ENCODE data around the gene EFHC1.

The EFHC1 gene

DNA sequence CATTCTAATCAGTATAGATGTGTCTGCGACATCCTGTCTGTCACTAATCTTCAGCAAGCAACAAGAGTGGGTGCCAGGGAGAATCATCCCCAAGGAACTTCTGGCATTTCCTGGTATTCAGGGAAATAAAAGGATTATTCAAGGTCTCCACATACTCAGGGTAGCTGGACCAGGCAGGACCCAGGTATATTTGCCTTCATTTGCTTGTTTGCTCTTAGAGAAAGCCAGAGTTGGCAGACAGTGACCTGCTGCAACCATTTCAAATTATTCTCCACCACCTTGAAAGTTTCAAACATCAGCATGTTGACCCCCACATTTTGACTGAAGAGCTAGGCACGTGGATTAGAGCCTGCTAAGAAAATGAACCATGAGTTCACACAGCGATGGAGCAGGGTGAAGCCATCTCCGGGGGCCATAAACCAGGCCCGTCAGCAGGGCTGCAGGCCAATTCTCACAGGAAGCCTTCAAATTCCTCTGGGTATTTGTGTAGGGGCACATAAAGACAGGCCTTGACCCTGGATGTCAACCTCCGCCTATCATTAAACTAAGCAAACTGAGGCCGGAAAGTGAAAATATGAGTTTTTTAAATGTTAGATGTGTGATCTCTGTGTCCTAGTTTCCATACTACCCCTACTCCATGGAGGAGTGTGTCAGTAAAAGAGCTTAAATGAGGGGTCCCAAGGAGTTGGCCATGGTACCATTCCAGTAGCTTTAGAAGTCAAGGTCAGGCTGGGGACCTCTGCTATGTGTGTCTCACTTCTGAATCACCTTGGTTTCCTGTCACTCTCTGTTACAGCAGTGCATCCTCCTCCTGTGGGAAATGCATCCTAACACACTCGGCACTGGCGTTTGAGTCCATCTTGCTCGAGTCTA lies 123.8 kb downstream of the EFHC1 start:
- DNase-seq: no peak

DNA sequence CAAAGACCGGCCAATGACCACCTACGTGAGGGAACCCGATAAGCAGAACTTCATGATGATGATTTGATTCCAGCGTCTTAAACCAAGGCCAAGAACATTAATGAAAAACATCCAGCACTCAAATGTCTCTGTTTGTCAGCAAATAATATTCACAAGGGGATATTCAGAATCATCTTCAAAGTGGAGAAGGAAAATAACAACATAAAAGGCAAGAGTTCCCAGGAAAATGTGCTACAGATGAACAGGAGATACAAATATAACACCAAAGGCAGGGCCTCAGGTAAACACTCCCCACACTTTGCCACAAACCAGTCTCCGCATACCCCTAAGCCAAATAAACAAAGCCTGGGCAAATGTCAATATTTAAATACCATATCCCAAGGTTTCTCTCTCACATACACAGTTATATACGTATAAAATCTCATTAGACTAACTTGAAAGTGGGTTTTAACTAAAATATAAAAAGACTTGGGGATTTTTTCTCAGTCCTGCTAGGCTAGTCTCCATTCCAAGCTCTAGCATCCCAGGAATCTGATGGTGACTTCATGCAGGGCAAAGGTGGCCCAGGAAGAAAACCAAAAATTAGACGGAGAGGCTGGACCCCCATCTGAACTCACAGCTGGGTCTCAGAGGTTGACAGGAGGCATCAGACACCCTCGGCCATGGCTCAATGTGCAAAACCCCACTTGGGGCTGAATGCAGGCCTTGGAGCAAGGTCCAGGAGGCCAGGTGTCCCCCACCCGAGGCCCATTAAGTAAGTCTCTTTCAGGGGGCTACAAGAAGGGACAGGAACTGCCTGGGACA lies 124.7 kb downstream of the EFHC1 start:
- no peak for DNase-seq

DNA sequence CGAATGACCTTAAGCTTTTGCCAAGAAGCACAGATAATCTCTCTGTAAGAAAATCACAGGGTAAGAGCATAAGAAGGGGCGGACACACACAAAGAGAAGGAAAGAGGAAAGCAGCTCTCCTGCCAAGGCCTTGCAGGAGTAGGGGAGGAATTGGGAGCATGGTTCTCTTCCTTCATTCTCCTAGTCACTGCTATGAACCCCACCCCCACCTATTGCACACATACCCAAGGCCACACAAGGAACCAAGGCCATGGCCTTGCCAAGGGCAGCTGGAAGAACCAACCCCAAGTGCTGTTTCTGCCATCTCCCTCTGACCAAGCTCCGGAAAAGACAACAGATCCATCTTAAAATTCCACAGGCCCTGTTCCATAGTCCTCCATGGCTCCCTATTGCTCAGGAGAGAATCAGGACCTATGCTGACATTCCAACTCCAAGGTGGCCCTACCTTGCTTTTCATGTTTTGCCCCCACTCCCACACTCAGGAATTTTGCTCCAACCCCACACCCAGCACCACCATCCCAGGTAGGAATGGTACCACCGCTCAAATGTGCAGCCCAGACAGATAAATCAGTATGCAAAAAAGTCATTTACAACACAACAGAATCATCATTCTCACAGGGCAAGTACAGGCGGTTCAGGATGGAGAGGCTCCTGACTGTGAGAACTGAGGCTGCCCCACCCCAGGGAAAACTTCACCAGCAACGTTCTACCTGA lies 125.4 kb downstream of the EFHC1 start:
- DNase-seq: no peak

DNA sequence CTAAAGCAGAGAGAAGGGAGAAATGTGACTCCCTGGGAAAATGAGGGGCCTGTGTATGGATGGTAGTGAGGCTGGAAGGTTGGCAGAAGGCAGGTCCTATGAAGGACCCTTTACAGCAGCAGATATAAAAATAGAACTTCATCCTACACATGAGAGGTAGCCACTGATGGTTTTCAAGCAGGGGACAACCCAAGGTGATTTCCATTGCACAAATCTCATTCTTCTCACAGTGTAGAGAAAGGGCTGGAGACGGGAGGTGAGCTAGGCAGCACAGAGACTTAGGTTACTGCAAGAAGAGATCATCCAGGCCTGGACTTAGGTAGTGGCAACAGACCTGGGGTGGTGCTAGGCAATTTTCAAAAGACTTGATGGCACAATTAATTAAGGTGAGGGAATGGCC lies 126.0 kb downstream of the EFHC1 start:
- DNase-seq: no peak

DNA sequence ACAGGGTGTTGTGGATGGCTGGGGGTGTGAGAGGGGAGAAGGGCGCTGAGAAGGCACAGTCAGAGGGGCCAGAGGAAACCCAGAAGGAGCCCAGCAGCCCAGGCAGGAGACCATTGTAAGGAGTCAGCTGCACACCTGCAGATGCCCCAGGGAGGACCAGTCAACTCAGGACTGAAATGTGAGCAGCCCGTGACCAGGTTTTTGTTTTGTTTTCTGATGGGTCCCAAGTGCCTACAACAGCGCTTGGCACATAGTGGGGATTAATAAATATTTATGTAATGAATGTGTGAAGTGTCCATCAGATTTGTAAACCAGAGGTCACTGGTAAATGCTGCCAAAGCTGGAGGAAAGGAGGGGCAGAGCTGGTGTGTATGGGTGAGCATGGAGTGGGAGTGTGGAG lies 126.5 kb downstream of the EFHC1 start:
- no peak for DNase-seq

DNA sequence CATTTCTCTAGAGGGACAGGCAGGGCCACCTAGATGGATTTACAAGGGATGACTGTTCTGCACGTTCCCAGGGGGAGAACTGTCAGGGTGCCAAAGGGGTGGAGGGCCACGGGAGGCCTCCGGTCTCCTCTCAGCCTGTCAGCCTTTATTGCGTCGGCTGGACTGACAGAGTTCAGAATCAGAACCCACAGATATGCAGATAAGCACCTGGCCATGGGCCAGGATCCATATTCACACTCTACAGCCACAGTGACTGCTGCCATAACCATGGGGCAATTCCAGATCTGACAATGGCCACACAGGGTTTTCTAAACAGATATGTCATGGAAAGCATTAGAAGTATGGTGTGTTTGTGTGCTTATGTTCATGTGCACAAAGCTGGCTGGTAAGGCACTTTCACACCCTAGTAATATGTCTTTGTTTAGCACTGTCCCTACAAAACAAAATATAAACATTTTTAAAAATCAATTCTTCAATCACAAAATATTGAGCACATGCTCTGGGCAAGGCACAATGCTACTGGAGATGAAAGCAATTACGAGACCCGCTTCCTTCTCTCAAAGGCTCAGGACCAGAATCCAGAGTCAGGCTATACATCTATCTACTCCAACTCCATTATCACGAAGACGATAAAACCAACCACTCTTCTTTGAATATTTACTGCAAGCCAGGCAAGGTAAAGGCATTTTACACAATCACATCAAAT lies 127.7 kb downstream of the EFHC1 start:
- no peak for DNase-seq

DNA sequence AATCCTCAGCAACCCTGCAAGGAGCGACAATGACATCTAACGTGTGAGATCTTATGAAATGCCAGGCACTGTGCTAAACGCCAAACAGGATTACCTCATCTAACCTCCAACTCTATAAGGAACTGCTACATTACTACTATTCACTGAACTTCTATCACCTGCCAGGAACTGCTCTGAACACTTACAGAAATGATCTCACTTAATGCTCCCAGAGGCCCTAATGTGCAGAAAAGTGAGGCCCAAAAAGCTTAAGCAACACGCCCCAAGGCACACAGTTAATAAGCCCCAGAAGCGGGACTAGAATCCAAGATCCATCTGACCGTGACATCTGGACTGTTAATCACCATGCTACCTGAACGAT lies 128.2 kb downstream of the EFHC1 start:
- DNase-seq: no peak

DNA sequence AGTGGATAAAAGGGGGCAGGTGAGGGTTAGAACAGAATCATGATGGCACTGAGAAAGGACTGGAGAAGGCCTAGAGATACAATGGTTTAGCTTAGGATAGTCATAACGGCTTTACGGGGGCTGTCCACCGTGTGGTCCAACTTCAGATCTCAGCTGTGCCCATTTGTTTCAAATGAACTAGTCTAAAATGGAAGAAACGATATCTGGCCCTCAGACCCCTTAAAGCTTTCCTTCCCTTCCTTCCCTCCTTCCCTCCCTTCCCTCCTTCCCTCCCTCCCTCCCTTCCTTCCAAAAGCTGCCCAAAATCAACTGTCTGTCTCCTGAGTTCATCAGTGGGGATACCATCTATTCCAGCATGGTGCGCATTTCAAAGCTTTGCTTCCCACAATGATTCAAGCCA lies 128.9 kb downstream of the EFHC1 start:
- DNase-seq: no peak

DNA sequence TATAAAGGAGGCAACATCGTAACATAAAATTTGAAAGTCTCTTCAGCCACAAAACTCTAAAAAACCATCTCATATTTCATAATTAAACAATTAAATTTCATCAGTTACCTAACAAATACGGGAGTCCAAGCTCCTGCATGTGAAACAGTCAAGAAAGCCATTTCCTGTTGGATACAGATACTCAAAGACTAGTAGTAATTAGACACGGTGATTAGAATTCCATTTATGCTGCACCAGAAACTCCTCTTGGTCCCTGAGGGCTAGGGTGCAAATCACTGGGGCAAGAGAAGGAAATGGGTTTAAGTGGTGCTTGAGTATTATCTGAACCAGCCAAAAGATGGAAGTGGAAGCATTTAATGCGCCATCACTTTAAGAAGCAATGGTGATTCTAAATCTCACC lies 129.3 kb downstream of the EFHC1 start:
- DNase-seq: no peak

DNA sequence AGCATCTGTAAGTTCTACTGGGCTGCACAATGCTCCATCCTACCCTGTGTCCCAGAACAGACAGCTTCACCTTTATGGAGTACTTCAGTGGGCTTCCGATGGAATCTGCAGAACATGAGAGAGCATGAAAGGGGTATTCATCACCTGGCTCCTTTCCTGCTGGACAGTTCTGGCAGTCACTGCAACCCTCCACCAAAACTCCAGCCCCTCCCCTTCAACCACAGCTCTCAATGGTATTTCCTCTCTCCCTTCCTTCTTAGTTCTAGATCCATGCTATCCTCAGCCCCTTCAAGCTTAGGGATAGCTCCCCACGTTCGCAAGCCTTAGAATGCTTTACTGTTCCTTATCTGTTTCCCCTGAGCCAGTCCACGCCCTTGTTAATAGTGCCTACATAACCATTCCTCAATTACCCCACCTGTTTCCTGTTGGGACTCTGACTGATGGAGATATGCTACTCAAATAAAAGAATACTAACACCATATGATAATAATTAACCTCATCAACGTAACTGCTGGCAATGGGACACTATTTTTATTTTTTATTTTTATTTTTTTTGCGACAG lies 130.0 kb downstream of the EFHC1 start:
- DNase-seq: no peak

DNA sequence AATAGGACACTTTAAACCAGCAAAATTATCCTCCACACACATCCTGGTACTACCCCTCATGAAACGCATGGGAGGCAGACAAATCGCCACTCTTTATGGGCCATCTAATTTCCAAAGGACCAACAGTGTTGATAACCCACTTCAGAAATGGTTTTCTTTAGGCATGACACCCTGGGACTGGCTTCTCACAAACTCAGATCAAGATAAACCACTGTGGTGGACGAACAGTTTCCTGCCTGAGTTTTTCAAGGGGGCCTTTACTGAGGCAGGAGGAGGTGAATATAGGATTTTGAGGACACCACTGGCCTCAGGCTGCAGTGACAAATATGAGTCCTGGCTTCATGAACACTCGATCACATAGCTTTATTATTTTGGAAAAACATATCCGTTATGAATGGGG lies 130.7 kb downstream of the EFHC1 start:
- no peak for DNase-seq

DNA sequence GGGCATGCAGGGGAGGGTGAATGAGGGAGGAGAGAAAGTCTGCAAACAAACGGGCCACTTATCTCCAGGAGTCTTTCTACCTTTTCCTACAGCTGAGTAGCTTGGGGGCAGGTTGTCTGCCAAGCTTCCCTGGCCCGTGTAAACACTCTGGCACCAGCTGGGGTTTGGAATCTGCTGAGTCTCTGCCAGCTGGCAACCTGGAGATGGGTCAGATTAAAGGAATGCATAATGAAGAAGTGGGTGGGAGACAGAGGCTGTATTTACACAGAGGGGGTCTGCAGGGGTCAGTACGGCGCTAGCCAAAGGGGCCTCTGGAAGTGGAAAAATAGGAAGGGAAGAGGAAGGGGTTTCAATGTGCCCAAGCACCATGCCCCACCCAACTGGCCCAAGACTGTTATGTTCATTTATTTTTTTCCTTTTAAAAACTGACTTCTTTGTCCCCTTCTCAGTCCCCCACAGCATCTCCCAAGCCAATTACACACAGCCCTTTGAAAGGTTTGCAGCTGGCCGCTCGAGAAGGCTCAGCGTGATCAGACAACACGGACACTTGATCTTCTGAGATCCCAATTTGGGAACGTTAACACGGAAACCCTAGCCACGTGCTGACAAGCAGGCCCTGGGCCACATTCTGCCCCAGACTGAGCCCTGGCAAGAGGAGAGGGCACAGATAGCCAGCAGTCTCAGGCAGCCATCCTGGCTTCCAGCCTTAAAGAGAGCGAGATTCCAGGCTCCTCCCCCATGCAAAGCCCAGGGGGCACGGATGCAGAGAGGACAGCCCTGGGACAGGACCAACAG lies 131.5 kb downstream of the EFHC1 start:
- DNase-seq: no peak

DNA sequence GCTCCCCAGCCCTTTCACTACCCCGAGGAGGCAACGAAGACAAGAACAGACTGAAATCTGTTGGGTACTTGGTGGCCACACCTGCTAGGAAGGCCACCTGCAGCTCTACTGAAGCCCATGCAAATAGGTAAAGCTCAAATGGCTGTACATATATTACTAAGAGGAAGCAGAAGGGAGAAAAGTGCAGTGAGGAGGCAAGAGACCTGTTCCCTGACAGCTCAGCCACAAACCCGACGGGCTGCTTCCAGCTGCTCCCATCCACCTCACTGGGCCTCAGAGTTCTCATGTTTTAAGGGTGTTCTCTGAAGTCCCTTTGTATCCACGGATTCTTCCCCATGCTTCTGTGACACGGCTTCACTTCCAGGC lies 132.1 kb downstream of the EFHC1 start:
- DNase-seq: no peak

DNA sequence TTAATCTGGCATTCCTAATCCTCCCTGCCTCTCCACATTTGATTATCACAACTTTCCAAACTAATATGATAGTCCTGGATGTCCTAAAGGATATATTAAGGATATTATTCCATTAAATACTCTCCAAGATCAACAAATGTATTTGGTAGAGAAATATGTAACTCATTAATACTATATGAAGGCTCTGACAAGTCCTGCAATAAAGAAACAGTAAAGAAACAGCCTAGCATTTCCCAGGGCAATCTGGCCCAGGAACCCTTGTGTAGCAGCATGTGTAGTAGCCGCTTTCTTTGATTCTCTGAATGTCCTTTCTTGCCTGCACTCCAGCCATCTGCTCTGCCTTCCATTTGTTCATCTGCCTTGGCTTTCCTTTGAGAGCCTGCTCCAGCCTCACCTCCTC lies 133.0 kb downstream of the EFHC1 start:
- DNase-seq: no peak

DNA sequence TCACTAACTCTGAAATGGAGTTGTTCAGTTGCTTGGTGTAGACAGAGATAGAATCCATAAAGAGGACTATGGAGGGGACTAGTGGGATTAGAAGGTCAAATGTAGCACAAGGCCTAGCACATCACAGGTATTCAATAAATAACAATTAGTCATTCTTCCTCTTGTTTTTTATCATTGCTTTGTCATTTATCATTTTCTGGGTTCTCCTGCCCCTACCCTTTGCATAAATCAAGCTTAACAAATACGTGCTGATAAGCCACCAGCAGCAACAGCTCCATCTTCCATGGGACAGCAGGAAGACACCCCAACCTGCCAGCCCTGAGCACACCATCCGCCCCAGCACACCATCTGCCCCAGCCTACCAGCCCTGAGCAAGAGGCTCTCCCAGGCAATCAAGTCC lies 133.6 kb downstream of the EFHC1 start:
- no peak for DNase-seq

DNA sequence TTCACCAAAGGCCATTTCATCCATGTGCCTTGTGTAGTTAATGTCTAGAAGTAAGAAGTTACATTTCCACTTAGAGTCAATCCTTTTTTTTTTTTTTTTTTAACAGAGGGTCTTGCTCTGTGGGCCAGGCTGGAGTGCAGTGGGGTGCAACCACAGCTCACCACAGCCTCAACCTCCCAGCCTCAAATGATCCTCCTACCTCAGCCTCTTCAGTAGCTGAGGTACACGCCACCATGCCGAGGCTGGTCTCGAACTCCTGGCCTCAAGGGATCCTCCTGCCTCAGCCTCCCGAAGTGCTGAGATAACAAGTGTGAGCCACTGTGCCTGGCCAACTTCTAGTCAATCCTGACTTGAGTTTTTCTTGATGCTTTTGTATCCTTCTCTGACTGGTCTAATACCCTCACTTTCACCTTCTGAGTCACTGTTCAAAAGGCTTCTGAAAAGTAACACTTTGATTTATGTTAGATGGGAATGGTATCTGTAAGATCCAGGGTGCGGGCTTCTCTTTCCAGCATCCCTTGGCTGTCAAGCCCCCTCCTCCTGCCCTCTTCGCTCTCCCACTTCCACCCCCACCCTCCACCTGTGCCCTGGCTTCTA lies 134.6 kb downstream of the EFHC1 start:
- DNase-seq: no peak

DNA sequence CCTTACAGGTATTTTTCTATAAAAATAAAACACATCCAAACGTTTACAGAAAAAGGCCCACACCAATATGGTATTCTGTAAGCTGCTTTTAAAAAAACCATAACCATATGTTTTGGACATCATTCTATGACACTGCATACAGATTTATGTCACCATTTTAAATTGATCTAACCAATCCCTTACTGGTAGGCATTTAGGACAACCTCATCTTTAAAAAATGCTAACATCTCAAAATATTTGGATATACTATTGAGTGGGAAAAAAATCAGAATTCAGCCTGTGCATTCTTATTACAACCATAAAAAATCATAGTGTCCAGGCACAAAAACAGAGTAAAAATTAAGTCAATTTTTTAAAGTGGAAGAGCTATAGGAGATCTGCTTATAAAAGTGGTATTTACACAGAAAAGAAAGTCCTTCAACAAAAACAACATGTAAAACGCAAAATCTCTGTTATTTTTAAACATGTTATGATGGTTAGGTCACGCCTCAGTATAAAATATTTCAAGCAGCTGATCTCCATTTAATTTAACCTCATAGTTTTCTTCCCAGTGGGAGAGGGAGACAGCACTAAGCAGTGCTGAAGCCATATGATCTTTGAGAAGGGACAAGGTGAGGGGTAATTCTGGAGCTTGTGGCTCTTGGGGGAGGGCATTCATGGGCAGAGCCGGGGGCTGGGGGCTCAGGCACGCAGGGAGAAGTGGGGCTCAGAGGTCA lies 135.5 kb downstream of the EFHC1 start:
- no peak for DNase-seq

DNA sequence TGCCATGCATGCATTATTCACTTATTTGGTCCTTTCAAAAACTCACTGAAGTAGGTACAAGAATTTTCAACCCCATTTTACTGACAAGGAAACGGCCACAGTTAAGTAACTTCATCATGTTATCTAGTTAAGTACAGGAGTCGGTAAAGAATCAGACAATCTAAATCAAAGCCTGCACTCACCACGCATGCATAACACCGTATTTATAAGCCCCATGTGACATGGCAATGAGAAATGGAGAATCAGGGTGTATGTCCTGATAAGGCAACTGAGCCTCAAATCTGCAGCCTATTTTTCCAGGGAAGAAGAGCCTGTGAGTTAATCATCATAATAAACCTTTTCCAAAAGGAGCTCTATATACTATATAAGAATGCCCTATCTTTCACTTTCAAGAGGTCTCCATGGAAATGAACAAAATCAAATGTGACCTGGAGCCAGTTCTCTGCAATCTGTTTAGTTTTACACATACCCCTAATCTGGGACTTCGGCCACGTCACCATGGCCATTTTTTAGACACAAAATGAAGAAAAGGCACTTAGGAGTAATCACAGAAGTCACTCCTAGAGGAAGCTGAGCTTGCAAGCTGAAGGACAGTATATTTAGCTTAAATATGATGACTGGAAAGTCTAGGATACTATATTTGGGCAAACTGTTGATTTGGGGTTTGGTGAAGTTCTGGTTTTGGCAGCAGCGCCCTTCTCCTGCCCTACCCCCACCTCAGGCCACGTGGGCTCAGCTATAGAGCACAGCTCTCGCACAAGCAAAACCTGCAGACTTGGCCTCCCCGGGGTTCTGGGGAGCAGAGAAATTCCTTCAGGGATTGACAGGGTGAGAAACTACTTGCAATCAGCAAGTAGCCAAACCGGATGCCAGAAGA lies 137.5 kb downstream of the EFHC1 start:
- no peak for DNase-seq

DNA sequence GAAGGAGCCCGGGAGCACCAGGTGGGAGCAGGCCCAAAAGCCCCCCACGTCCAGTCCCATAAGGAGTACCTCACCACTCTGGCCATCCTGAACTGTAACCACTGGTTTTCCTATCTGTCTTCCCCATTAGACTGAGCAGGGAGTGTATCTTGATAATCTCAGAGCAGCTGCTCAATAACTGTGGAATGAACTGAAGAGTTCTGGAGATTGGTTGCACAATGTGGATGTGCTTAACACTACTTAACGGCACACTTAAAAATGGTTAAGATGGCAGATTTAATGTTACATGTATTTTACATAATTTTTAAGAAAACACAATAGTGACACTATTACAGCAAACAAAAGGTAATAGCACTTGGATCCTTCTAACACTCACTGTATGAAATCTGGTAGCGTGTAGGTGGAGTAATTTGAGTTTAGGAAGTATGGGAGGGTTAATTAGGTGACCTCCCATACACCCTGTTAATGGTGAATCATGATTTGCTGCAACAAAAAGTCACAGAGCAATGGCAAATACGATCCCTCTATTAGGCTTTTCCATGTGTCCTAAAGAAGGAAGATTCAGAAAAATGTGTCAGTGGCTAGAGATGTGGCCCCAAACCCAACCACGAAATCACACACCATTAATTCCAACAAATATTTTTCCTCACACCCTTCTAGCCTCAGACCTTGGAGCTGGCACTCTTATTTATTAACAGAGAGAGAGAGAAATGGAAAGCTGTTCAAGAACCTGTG lies 138.3 kb downstream of the EFHC1 start:
- DNase-seq: no peak
